ENCODE data around the gene NRXN2.
"Not testable (repeated sequence)": the region's sequence is repeated elsewhere in the genome, so short reads cannot be mapped to it uniquely, and the experiment has no call there.

Gene NRXN2

GRCh38 chr11:64569300-64569970 lies 153.6 kb downstream of the NRXN2 start:
- Mint-ChIP-seq H3K9me3 (no peaks in the 10 kb centered on the region), H3K27ac (no peak overlapping the region), H3K36me3 (no peaks in the 10 kb centered on the region), H3K4me3 (no peak overlapping the region), H3K4me1 (peaks cover 4% of the 10 kb centered on the region), H3K27me3 (no peaks in the 10 kb centered on the region)

DNA sequence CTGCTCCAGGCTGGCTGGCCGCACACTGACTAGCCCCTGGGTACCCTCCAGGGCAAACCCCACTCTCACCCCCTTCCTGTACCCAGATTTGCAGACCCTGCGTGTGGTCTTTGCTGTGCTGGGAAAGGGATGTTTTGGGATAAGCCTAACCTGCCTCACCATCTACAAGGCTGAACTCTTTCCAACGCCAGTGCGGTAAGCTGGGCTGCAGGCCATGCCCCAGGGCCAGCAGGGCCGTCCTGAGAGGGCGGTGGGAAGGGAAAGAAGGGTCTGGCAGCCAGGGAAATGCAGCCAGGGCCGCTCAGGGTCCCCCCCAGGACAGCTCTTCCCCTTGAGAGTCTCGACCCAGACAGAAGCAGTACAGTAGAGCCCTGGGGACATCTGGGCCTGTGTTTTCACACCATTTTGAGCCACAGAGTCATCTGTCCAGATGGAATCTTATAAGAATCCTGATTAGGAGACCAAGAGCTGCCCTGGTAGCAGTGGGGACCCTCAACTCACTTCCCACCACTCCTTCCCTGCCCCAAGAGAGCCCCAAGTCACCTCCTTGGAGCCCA lies 154.3 kb downstream of the NRXN2 start:
- no peaks in the 10 kb centered on the region for H3K27me3 Mint-ChIP-seq
- H3K4me3 Mint-ChIP-seq = no peak overlapping the region
- H3K27ac Mint-ChIP-seq = no peak overlapping the region
- peaks cover 4% of the 10 kb centered on the region for H3K4me1 Mint-ChIP-seq
- H3K9me3 Mint-ChIP-seq = no peaks in the 10 kb centered on the region
- no peaks in the 10 kb centered on the region for H3K36me3 Mint-ChIP-seq

- no peak overlapping the region for H3K4me3 Mint-ChIP-seq
- H3K4me1 Mint-ChIP-seq = peaks cover 4% of the 10 kb centered on the region
- H3K27ac Mint-ChIP-seq = no peak overlapping the region
- H3K9me3 Mint-ChIP-seq = no peaks in the 10 kb centered on the region
- H3K27me3 Mint-ChIP-seq = no peaks in the 10 kb centered on the region
- H3K36me3 Mint-ChIP-seq = no peaks in the 10 kb centered on the region
Observed at GRCh38 chr11:64568041-64568571, 154.9 kb downstream of the NRXN2 start.

DNA sequence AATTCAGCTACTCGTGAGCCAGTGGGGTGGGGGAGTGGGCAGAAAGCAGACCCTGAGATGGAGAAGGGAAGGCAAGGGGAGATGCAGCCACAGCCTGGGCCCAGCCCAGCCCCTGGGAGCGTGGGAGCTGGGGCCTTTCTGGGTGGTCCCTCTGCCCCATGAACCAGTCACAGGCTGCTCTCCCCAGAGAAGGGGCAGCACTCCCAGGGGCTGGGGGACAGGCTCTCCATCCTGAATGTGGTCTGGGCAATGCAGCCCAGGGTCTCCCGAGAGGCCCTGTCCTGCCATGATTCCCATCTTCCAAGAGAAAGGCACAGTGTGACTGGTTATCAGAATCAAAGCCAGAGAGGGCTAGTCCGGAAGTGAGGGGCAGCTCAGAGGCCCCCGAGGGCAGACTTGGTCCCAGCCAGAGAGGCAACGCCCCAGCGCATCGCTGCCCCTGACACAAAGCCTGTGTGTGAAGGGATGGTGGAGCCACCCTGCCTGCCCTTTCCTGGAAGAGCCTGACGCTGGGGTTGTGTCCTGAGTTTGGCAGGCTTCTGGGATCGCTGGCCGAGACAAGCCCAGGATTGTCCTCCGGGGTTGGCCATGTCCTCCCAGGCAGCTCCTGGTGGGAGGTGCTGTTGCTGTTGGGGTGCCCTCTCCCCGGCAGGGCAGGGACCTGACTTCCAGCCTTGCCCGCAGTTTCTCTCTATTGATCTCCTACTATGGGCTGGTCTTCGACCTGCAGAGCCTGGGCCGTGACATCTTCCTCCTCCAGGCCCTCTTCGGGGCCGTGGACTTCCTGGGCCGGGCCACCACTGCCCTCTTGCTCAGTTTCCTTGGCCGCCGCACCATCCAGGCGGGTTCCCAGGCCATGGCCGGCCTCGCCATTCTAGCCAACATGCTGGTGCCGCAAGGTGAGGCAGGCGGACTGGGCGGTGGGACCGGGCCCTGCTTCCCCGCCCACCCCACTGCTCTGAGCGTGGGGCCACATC lies 155.8 kb downstream of the NRXN2 start:
- Mint-ChIP-seq H3K27ac (no peak overlapping the region), H3K9me3 (no peaks in the 10 kb centered on the region), H3K4me1 (peaks cover 4% of the 10 kb centered on the region), H3K27me3 (no peaks in the 10 kb centered on the region), H3K36me3 (no peaks in the 10 kb centered on the region), H3K4me3 (no peak overlapping the region)

- H3K36me3 Mint-ChIP-seq = no peaks in the 10 kb centered on the region
- H3K4me1 Mint-ChIP-seq = peaks cover 4% of the 10 kb centered on the region
- no peaks in the 10 kb centered on the region for H3K27me3 Mint-ChIP-seq
- H3K27ac Mint-ChIP-seq = no peak overlapping the region
- H3K9me3 Mint-ChIP-seq = no peaks in the 10 kb centered on the region
- no peak overlapping the region for H3K4me3 Mint-ChIP-seq
Observed at GRCh38 chr11:64566042-64566914, 156.7 kb downstream of the NRXN2 start.

GRCh38 chr11:64564947-64565889 lies 157.8 kb downstream of the NRXN2 start:
- H3K27me3 Mint-ChIP-seq = no peaks in the 10 kb centered on the region
- H3K9me3 Mint-ChIP-seq = no peaks in the 10 kb centered on the region
- H3K4me3 Mint-ChIP-seq = no peak overlapping the region
- peaks cover 4% of the 10 kb centered on the region for H3K4me1 Mint-ChIP-seq
- no peak overlapping the region for H3K27ac Mint-ChIP-seq
- no peaks in the 10 kb centered on the region for H3K36me3 Mint-ChIP-seq

DNA sequence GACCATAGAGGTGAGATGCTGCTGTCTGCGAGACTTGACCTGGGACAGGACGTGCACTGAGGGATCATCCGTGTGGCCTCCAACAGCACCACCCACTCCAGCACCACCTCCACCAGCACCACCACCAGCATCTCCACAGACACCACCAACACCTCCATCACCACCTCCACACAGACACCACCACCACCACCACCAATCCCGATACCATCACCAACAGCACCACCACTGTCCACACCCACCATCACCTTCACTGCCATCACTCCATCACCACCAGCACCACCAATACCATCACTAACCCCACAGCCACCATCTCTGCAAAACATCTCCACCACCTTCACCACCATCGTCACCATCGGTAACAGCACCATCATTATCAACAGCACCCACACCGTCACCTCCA lies 158.6 kb downstream of the NRXN2 start:
- Mint-ChIP-seq H3K9me3 (no peaks in the 10 kb centered on the region), H3K4me3 (no peak overlapping the region), H3K4me1 (peaks cover 4% of the 10 kb centered on the region), H3K27me3 (no peaks in the 10 kb centered on the region), H3K36me3 (no peaks in the 10 kb centered on the region), H3K27ac (no peak overlapping the region)

DNA sequence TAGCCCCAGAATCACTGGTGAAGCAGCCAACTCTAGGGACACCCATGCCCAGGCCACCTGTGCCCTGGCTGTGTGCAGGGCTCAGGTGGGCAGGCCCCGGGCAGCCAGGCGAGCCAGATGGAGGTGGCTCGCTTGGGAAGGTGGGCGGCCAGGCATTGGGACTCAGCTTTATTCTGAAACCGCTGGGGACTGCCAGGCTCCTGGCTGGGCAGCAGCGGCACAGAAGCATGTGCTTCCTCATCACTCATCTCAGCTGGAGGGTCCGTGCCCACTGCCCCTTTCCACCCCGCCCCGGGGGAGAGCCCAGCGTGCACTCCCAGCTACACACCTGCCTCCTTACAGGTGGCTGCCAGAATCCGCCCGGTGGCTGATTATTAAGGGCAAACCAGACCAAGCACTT lies 159.0 kb downstream of the NRXN2 start:
- H3K9me3 Mint-ChIP-seq = no peaks in the 10 kb centered on the region
- no peak overlapping the region for H3K4me3 Mint-ChIP-seq
- no peak overlapping the region for H3K27ac Mint-ChIP-seq
- H3K36me3 Mint-ChIP-seq = no peaks in the 10 kb centered on the region
- peaks cover 4% of the 10 kb centered on the region for H3K4me1 Mint-ChIP-seq
- H3K27me3 Mint-ChIP-seq = no peaks in the 10 kb centered on the region

GRCh38 chr11:64562723-64563351 lies 160.2 kb downstream of the NRXN2 start:
- Mint-ChIP-seq H3K4me3 (no peak overlapping the region), H3K4me1 (peaks cover 4% of the 10 kb centered on the region), H3K27me3 (no peaks in the 10 kb centered on the region), H3K9me3 (no peaks in the 10 kb centered on the region), H3K27ac (no peak overlapping the region), H3K36me3 (no peaks in the 10 kb centered on the region)

- Mint-ChIP-seq H3K9me3 (no peaks in the 10 kb centered on the region), H3K27ac (no peak overlapping the region), H3K27me3 (no peaks in the 10 kb centered on the region), H3K4me1 (peaks cover 4% of the 10 kb centered on the region), H3K36me3 (no peaks in the 10 kb centered on the region), H3K4me3 (no peak overlapping the region)
Observed at GRCh38 chr11:64561984-64562722, 160.8 kb downstream of the NRXN2 start.

DNA sequence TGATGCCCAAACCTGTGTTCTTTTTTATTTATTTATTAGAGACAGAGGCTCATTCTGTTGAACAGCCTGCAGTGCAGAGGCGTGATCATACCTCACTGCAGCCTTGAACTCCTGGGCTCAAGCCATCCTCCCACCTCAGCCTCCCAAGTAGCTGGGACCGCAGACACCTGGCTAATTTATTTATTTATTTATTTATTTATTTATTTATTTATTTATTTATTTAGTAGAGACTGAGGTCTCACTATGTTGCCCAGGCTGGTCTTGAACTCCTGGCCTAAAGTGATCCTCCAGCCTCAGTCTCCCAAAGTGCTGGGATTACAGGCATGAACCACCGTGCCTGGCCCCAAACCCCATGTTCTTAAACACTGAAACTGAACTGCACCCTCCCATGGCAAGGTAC lies 161.6 kb downstream of the NRXN2 start:
- not testable (repeated sequence) for H3K27me3 Mint-ChIP-seq, H3K4me3 Mint-ChIP-seq, H3K36me3 Mint-ChIP-seq, H3K4me1 Mint-ChIP-seq, H3K27ac Mint-ChIP-seq, H3K9me3 Mint-ChIP-seq

- Mint-ChIP-seq H3K27ac (no peak overlapping the region), H3K4me3 (no peak overlapping the region), H3K36me3 (no peaks in the 10 kb centered on the region), H3K27me3 (no peaks in the 10 kb centered on the region), H3K4me1 (no peaks in the 10 kb centered on the region), H3K9me3 (no peaks in the 10 kb centered on the region)
Observed at GRCh38 chr11:64560941-64561340, 162.1 kb downstream of the NRXN2 start.

DNA sequence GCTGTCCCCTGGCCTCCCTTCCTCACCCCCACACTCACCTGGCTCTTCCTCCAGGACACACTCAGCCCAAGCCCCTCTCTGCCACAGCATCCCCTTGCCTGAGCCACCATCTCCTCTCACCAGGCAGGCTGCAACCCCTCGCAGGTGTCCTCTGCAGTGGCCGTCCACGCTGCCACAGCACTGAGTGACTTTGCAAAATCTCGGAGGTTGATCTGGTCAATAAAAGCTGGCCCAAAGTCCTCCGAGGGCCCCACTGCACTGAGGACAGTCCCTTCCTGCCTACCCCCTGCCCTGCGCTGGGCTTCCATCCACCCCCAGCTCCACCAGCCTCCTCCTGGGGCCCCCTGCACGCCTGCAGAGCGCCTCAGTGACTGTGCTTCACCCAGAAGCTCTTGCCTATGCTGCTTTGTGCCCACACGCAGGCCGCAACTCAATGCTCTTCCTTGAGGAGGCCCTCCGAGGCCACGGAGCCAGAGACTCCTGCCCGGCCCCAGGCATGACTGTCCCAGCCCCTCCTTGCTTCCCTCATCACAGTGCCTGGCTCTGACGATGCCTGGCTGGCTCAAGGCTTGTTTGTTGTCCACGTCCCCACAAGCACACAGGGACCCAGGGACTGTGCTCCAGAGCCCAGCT lies 162.7 kb downstream of the NRXN2 start:
- no peaks in the 10 kb centered on the region for H3K4me1 Mint-ChIP-seq
- H3K4me3 Mint-ChIP-seq = no peak overlapping the region
- no peak overlapping the region for H3K27ac Mint-ChIP-seq
- H3K27me3 Mint-ChIP-seq = no peaks in the 10 kb centered on the region
- no peaks in the 10 kb centered on the region for H3K36me3 Mint-ChIP-seq
- no peaks in the 10 kb centered on the region for H3K9me3 Mint-ChIP-seq
